Measurements from ENCODE around the gene NRXN3. TPM values are rescaled to one million over a fixed set of nuclear protein-coding genes. Genes with fewer than 3 reads are reported as not detected.

Gene NRXN3
- total RNA-seq, 4 donors from 2014 or later: 0.04 to 0.16 TPM; not detected in 2

DNA sequence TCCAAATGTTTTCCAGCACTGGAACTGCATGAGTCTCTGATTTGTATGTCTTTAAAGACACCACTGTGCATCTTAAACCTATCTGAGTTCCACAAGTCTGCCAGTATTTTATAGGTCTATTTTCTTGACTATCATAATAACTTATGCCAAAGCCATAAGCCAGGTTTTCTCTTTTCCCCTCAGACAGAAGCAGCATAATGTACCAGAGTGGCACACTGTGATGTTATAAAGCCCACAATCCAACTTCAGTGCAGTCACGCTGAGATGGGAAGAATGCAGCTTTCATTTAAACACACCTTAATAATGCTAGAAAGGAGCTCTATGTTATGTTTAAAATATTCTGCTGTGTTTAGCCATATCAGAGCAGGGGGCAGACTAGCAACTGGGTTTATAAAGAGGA lies 1117.8 kb downstream of the NRXN3 start:
- Histone ChIP-seq H3K9me3 (no peaks in the 10 kb centered on the region), H3K4me1 (no peaks in the 10 kb centered on the region), H3K27me3 (peaks cover 0 to 7% (median 3%) of the 10 kb centered on the region in 3 donors), H3K36me3 (no peaks in the 10 kb centered on the region), H3K27ac (no peak overlapping the region), H3K4me3 (no peak overlapping the region)
- intact Hi-C loops (cut with DNase I; ENCODE audit: low total_unique reads): no loop called here
- TF ChIP-seq CTCF (IDR thresholded peaks at IDR 0.05 in 4 of 5, conservative IDR thresholded peaks at IDR 0.05 in 1 of 5): no peak
- no peak for TF ChIP-seq POLR2A (IDR thresholded peaks at IDR 0.05)
- ATAC-seq: no peak
- in situ Hi-C loops (cut with MboI; ENCODE audit: low sequenced_read_pairs in 4 of 4): no loop called here
- DNase-seq: no peak

DNA sequence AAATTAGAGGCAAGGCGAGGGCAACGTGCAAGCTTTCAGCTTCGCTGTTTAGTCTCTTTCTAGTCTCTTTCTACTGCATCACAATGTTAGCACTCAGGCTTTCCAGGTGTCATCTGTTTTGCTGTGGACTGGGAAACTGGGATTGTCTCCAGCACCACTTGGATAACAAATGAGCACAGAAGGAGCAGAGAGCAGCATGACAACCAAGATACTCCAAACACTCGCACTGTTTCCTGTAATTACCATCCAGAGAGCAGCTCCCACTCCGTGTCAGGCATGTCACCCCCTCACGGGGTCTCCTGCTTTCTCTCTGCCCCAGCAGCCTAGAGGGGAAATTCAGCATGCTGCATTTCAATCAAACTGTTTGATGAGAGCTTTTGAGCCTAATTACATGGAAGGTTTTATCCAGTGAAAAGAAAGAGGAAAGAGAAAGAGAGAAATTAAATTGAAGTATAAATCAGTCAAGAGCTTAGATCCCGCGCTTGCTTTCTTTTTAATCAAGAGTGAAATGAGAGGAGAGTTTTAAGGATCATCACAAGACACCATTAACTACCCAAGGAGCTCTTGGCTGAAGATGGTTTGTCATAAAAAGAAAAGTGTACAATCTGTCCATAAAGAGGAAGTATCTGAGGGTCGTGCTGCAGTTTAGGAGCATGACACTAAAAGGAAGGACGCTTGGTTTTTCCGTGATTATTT lies 1123.5 kb downstream of the NRXN3 start:
- intact Hi-C loops (cut with DNase I; ENCODE audit: low total_unique reads) (no loop called here), in situ Hi-C loops (cut with MboI; ENCODE audit: low sequenced_read_pairs in 4 of 4) (no loop called here)
- no peak for ATAC-seq
- H3K27ac ChIP-seq: no peak overlapping the region
- TF ChIP-seq CTCF (IDR thresholded peaks at IDR 0.05 in 4 of 5, conservative IDR thresholded peaks at IDR 0.05 in 1 of 5): no peak
- H3K4me3 ChIP-seq: no peak overlapping the region
- no peak for DNase-seq
- H3K27me3 ChIP-seq: no peaks in the 10 kb centered on the region
- H3K4me1 ChIP-seq: peaks cover 0 to 10% of the 10 kb centered on the region in 2 donors
- H3K36me3 ChIP-seq: no peaks in the 10 kb centered on the region
- no peaks in the 10 kb centered on the region for H3K9me3 ChIP-seq

DNA sequence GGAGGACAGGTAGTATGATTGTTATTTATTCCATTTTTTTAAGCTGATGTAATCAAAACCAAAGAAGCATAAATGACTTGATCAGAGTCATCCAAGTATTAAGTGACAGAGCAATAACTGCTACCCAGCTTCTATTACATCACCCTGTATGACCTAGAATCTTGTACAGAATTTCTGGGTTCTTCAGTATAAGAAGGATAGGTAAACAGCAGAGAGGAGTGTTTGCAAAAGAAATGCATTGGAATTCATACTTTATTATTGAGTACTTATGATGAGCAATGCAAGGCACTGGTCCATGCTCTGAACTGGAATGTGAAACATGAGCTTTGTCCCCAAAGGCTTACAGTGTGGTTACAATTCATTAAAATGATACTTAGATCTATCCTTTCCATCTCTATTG lies 1124.3 kb downstream of the NRXN3 start:
- no peak for ATAC-seq

DNA sequence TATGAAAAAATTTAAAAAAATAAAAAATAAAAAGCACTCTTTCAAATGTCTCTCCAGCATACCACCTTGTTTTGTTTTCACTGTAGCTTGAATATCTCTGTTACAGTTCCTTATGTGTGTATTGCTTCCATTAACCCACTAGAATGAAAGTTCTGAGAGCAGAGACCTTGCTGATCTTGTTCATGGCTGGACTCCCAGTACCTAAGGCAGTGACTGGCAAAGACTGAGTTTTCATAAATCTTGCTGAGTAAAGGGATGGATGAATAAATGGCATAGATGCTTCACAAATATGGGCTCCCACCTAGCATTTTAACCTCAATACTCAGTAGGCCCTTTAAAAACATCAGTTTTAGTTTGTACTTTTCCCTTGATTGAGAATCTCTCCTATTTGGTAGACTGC lies 1125.2 kb downstream of the NRXN3 start:
- ATAC-seq (no peak), DNase-seq (no peak)
- in situ Hi-C loops (cut with MboI; ENCODE audit: low sequenced_read_pairs in 4 of 4): no loop called here
- no peak overlapping the region for H3K4me3 ChIP-seq
- no peaks in the 10 kb centered on the region for H3K9me3 ChIP-seq
- no peaks in the 10 kb centered on the region for H3K36me3 ChIP-seq
- peaks cover 0 to 10% of the 10 kb centered on the region in 2 donors for H3K4me1 ChIP-seq
- no peak overlapping the region for H3K27ac ChIP-seq
- no peak for TF ChIP-seq POLR2A (IDR thresholded peaks at IDR 0.05)
- TF ChIP-seq CTCF (IDR thresholded peaks at IDR 0.05 in 4 of 5, conservative IDR thresholded peaks at IDR 0.05 in 1 of 5): no peak
- H3K27me3 ChIP-seq: no peaks in the 10 kb centered on the region
- intact Hi-C loops (cut with DNase I; ENCODE audit: low total_unique reads): no loop called here

More for the DNA sequence above, 1124.3 kb downstream of the NRXN3 start:
- intact Hi-C loops (cut with DNase I; ENCODE audit: low total_unique reads) (no loop called here), in situ Hi-C loops (cut with MboI; ENCODE audit: low sequenced_read_pairs in 4 of 4) (no loop called here)
- Histone ChIP-seq H3K9me3 (no peaks in the 10 kb centered on the region), H3K4me1 (peaks cover 0 to 10% of the 10 kb centered on the region in 2 donors), H3K36me3 (no peaks in the 10 kb centered on the region), H3K27ac (no peak overlapping the region), H3K27me3 (no peaks in the 10 kb centered on the region), H3K4me3 (no peak overlapping the region)
- no peak for DNase-seq
- no peak for TF ChIP-seq POLR2A (IDR thresholded peaks at IDR 0.05)

DNA sequence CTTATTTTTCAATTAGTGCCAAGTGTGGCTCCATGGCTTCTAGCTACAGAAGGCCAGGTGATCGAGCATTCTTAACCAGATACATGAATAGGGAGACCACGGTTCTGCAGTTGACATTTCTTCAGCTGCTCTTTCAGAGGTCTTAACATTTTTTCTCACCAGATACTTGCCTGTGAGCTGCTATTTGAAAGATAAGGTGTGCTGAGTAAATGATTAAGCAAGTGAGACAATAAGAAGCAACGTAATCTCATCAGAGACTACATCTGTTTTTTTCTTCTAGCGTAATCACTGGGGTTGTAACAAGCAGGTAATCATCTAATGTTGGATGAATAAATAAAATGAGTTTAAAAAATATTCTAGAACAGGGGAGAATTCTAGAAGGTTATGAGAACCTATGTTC lies 1128.2 kb downstream of the NRXN3 start:
- DNase-seq (no peak), ATAC-seq (no peak)
- Histone ChIP-seq H3K27ac (no peak overlapping the region), H3K9me3 (no peaks in the 10 kb centered on the region), H3K36me3 (no peaks in the 10 kb centered on the region), H3K4me1 (peaks cover 0 to 10% of the 10 kb centered on the region in 2 donors), H3K27me3 (no peaks in the 10 kb centered on the region), H3K4me3 (no peak overlapping the region)
- intact Hi-C loops (cut with DNase I; ENCODE audit: low total_unique reads) (no loop called here), in situ Hi-C loops (cut with MboI; ENCODE audit: low sequenced_read_pairs in 4 of 4) (no loop called here)
- TF ChIP-seq POLR2A (IDR thresholded peaks at IDR 0.05): no peak
- no peak for TF ChIP-seq CTCF (IDR thresholded peaks at IDR 0.05 in 4 of 5, conservative IDR thresholded peaks at IDR 0.05 in 1 of 5)
